Measurements from ENCODE around the gene DCAF8.

The DCAF8 gene

DNA sequence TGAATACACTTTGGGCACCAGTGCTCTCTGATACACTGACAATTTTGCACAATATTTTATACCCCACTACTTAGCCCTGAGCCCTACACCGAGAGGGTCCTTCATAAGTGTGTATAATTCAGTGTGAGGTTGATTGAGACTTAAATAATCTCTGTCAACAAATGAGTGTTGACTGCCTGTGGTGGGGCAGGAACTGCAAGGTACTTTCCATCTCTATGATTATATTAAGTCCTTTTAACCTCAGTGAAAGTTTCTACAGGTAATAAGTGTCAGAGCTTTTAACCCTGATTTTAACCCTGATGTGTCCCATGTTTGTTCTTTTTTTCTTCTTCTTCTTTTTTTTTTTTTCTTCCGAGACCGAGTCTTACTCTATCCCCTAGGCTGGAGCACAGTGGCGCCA, 66.2 kb downstream of the DCAF8 start:
- H3K27ac ChIP-seq, result no peak overlapping the region
- H3K27me3 ChIP-seq, result peaks cover 12% of the 10 kb centered on the region
- TF ChIP-seq CTCF (IDR thresholded peaks at IDR 0.05), result no peak
- H3K4me3 ChIP-seq (ENCODE audit: low read depth in 1 of 2, low read length in 1 of 2), result no peak overlapping the region
- no peaks in the 10 kb centered on the region for H3K36me3 ChIP-seq
- no peaks in the 10 kb centered on the region for H3K4me1 ChIP-seq (ENCODE audit: control insufficient read depth in 1 of 2, insufficient read depth in 1 of 2, low read depth in 1 of 2, low read length in 1 of 2)
- no peaks in the 10 kb centered on the region for H3K9me3 ChIP-seq

DNA sequence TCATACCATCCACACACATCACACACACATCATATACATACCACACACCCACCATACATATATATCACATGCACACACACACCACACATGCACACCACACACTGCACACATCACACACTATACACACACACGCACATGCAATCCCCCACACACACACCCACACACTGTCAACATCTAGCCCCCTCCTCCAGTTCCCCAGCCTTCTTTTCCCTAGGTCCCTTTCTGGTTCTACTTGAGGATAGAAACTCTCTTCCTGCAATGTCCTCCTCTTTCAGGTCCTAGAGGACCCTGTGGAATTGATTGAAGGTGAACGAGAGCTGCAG, 67.7 kb downstream of the DCAF8 start:
- Histone ChIP-seq H3K9me3 (no peaks in the 10 kb centered on the region), H3K27ac (no peak overlapping the region), H3K27me3 (peaks cover 12% of the 10 kb centered on the region), H3K4me3 (ENCODE audit: low read depth in 1 of 2, low read length in 1 of 2) (no peak overlapping the region), H3K4me1 (ENCODE audit: control insufficient read depth in 1 of 2, insufficient read depth in 1 of 2, low read depth in 1 of 2, low read length in 1 of 2) (no peaks in the 10 kb centered on the region), H3K36me3 (no peaks in the 10 kb centered on the region)
- TF ChIP-seq CTCF (IDR thresholded peaks at IDR 0.05), result no peak

DNA sequence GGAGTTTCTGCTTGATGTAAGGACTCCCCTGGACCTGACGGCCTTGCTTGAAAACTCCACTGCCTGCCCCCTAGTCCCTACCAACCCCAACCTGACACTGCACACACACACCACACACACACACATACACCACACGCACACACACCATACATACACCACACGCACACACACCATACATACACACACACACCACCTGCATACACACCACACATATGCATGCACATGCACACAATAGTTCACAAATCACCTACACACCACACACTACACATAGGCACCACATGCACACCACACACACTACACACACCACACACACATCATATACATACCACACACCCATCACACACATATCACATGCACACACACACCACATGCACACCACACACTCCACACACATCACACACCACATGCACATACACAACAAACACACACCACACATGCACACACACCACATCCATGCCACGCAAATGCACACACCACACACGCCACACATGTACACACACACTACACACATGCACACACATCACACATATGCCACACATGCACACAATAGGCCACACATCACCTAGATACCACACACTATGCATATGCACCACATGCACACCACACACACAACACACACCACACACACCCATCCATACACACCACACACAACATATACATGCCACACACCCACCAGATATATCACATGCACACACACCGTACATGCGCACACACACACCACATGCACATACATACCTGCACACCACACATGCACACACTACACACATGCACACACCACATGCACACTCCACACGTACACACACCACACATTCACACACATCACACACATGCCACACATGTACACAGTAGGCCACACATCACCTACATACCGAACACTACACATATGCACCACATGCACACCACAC, 68.3 kb downstream of the DCAF8 start:
- Histone ChIP-seq H3K36me3 (no peaks in the 10 kb centered on the region), H3K4me3 (ENCODE audit: low read depth in 1 of 2, low read length in 1 of 2) (no peak overlapping the region), H3K4me1 (ENCODE audit: control insufficient read depth in 1 of 2, insufficient read depth in 1 of 2, low read depth in 1 of 2, low read length in 1 of 2) (no peaks in the 10 kb centered on the region), H3K27ac (no peak overlapping the region), H3K27me3 (peaks cover 12% of the 10 kb centered on the region), H3K9me3 (no peaks in the 10 kb centered on the region)
- TF ChIP-seq CTCF (IDR thresholded peaks at IDR 0.05), result no peak

- Histone ChIP-seq H3K36me3 (no peaks in the 10 kb centered on the region), H3K4me3 (ENCODE audit: low read depth in 1 of 2, low read length in 1 of 2) (no peak overlapping the region), H3K4me1 (ENCODE audit: control insufficient read depth in 1 of 2, insufficient read depth in 1 of 2, low read depth in 1 of 2, low read length in 1 of 2) (no peaks in the 10 kb centered on the region), H3K27me3 (peaks cover 12% of the 10 kb centered on the region), H3K9me3 (no peaks in the 10 kb centered on the region), H3K27ac (no peak overlapping the region)
- peak; percentile 90 for TF ChIP-seq CTCF (IDR thresholded peaks at IDR 0.05)
These were observed 69.1 kb downstream of the DCAF8 start for GRCh38 chr1:160193091-160193819.

- no peak overlapping the region for H3K27ac ChIP-seq
- H3K4me3 ChIP-seq (ENCODE audit: low read depth in 1 of 2, low read length in 1 of 2), result no peak overlapping the region
- no peak for TF ChIP-seq CTCF (IDR thresholded peaks at IDR 0.05)
These were observed 70.1 kb downstream of the DCAF8 start for GRCh38 chr1:160192234-160192633.

More at GRCh38 chr1:160192234-160192633, 70.1 kb downstream of the DCAF8 start:
- no peaks in the 10 kb centered on the region for H3K4me1 ChIP-seq (ENCODE audit: control insufficient read depth in 1 of 2, insufficient read depth in 1 of 2, low read depth in 1 of 2, low read length in 1 of 2)
- H3K36me3 ChIP-seq, result no peaks in the 10 kb centered on the region
- peaks cover 12% of the 10 kb centered on the region for H3K27me3 ChIP-seq
- H3K9me3 ChIP-seq, result no peaks in the 10 kb centered on the region
